HepG2 (cell line): ENCODE data around the gene CARHSP1. TPM values are rescaled to one million over a fixed set of nuclear protein-coding genes. Genes with fewer than 3 reads are reported as not detected.

ENCODE experiments used
- DMAP1 ChIP-seq: IDR thresholded peaks from 2 replicates; pipeline ENCODE4 v1.6.1; 2016
- HMGA1 ChIP-seq: sonication (generic); formaldehyde crosslinking; conservative IDR thresholded peaks from 2 replicates; pipeline ENCODE4 v1.4.0; 2020; ENCODE audit warnings: missing genetic modification reagents
- KDM6A ChIP-seq: IDR thresholded peaks from 2 replicates; pipeline ENCODE4 v1.6.1; 2016; ENCODE audit warnings: low read depth
- MAZ ChIP-seq, 2 experiments: sonication (generic) in 1 of 2; formaldehyde crosslinking in 1 of 2; IDR thresholded peaks; 2 replicates each; pipeline versions ENCODE4 v1.5.0 to v1.6.1; 2012 to 2020; ENCODE audit warnings: low read depth in 2 of 2, mild to moderate bottlenecking in 2 of 2, borderline replicate concordance in 1 of 2, improper control_type of control experiment in 1 of 2, low read length in 1 of 2, missing genetic modification reagents in 1 of 2, moderate library complexity in 1 of 2
- NCOR1 ChIP-seq: fragments of 200-600 bp; sonication (generic); IDR thresholded peaks from 2 replicates; pipeline ENCODE4 v1.7.0; 2017; ENCODE audit warnings: antibody characterized with exemption, low read length, borderline replicate concordance
- NFRKB ChIP-seq: fragments of 450-650 bp; IDR thresholded peaks from 2 replicates; pipeline ENCODE4 v1.6.1; 2017
- PRDM4 ChIP-seq: sonication (generic); formaldehyde crosslinking; IDR thresholded peaks from 2 replicates; pipeline ENCODE4 v1.9.0; 2021; ENCODE audit warnings: missing genetic modification reagents, borderline replicate concordance
- ZNF180 ChIP-seq: sonication (generic); formaldehyde crosslinking; IDR thresholded peaks from 2 replicates; pipeline ENCODE4 v1.4.0; 2020; ENCODE audit warnings: low read depth, missing genetic modification reagents, borderline replicate concordance
- ZNF335 ChIP-seq: sonication (generic); formaldehyde crosslinking; IDR thresholded peaks from 2 replicates; pipeline ENCODE4 v1.4.0; 2020; ENCODE audit warnings: missing genetic modification reagents
- ZNF513 ChIP-seq: sonication (generic); formaldehyde crosslinking; conservative IDR thresholded peaks from 2 replicates; pipeline ENCODE4 v1.5.0; 2020; ENCODE audit warnings: missing genetic modification reagents
- ZNF7 ChIP-seq: IDR thresholded peaks from 2 replicates; pipeline ENCODE4 v1.6.1; 2016; ENCODE audit warnings: missing biosample characterization, missing genetic modification reagents
- ZNF724P ChIP-seq: sonication (generic); formaldehyde crosslinking; IDR thresholded peaks from 2 replicates; pipeline ENCODE4 v1.8.0; 2022; ENCODE audit warnings: missing genetic modification reagents, borderline replicate concordance
- ZNF761 ChIP-seq: sonication (generic); formaldehyde crosslinking; conservative IDR thresholded peaks from 2 replicates; pipeline ENCODE4 v1.4.0; 2020; ENCODE audit warnings: mild to moderate bottlenecking, missing genetic modification reagents
- ZNF775 ChIP-seq: sonication (generic); formaldehyde crosslinking; IDR thresholded peaks from 2 replicates; pipeline ENCODE4 v1.4.0; 2020; ENCODE audit warnings: missing genetic modification reagents, mild to moderate bottlenecking, moderate library complexity, borderline replicate concordance
- ZSCAN30 ChIP-seq: sonication (generic); formaldehyde crosslinking; IDR thresholded peaks from 2 replicates; pipeline ENCODE4 v1.5.0; 2020; ENCODE audit warnings: mild to moderate bottlenecking, missing genetic modification reagents
- polyA plus RNA-seq, 8 experiments: library from polyadenylated mRNA; depleted of rRNA in 3 of 8; stranded (reverse) in 7 of 8; unstranded in 1 of 8; fragments of >200 nt; fragmentation: Illumina TruSeq in 4 of 8; extraction: Trizol in 4 of 8; gene quantifications; 2 replicates each; pipeline versions ENCODE4 v1.2.1 to v1.2.3, GENCODE V29; 2011 to 2016; ENCODE audit warnings: low read depth in 4 of 8, missing spikeins in 1 of 8, mixed read lengths in 1 of 8; ENCODE audit not compliant: insufficient read depth in 1 of 8
- total RNA-seq, 5 experiments: library from RNA; depleted of rRNA; stranded (reverse); fragments of >200 nt; fragmentation: Illumina TruSeq; extraction: Trizol; gene quantifications; 2 replicates each; pipeline ENCODE4 v1.2.3, GENCODE V29; 2016; ENCODE audit warnings: low read depth in 1 of 5
- TF ChIP-seq, protein P1 (sequence below): IDR thresholded peaks from 2 replicates; pipeline ENCODE4 v1.6.1; 2016; ENCODE audit warnings: low read depth, missing genetic modification reagents, missing compliant biosample characterization
- TF ChIP-seq, protein P2 (sequence below): sonication (generic); formaldehyde crosslinking; IDR thresholded peaks from 2 replicates; pipeline ENCODE4 v1.4.0; 2020; ENCODE audit warnings: missing genetic modification reagents

Gene CARHSP1
- total and polyA plus RNA-seq, 2 of the 13 experiments (the other 11 are each of a cell fraction or from before 2014, with no cell fraction given) = 173 to 345 TPM

DNA sequence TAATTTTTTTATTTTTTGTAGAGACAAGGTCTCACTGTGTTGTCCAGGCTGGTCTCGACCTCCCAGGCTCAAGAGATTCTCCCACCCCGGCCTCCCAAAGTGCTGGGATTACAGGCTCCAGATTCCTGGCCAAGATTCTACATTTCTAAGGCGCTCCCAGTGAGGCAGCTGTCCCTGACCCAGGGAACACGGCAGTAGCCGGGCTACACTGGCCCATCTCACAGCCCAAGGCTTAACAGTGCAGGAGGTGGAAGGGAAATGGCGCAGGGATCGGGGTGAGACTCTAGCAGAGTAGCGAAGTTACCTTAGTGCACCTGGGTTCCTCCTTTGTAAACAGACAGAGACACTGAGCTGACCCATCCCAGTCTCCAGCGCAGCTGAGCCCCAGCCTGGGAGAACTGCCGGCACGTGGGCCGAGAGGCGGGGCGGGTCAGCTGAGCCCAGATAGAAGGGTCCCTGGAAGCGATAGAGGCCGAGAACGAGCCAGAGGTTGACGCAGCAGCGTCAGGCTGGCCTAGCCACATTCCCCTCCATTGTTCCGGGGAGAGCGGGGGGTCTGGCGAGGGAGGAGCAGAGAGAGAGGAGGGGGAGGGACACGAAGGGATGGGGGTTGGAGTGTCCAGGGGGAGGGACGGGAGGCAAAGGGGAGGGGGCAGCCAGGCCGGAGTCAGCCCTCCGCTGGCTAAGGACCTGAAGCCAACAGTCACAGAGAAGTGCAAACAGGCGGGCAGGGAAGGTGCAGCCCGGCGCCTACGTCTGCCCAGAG is 2.5 kb downstream of the CARHSP1 start (continued):
- TF ChIP-seq ZNF775 (CRISPR knock-in tag) (no peak), PRDM4 (no peak), DMAP1 (peak; percentile 69; the same call in 1 of the 2 replicates), NCOR1 (no peak), ZNF513 (CRISPR knock-in tag) (no peak), ZNF335 (CRISPR knock-in tag) (no peak), KDM6A (CRISPR knock-in tag) (no peak), NFRKB (no peak), MAZ (IDR thresholded peaks at IDR 0.05; ENCODE audit: borderline replicate concordance, low read depth, low read length) (peak; percentile 68; the same call in 1 of the 2 replicates), MAZ (CRISPR knock-in tag; IDR thresholded peaks at IDR 0.05; ENCODE audit: low read depth) (peak; percentile 74; the same call in 1 of the 2 replicates), ZNF7 (CRISPR knock-in tag) (0 out of 2 replicates have a peak, but pooled peaks have one; percentile 30), ZNF180 (CRISPR knock-in tag) (no peak), HMGA1 (no peak), ZNF761 (no peak), ZNF724P (CRISPR knock-in tag) (peak; percentile 79; the same call in 1 of the 2 replicates), ZSCAN30 (no peak; the same call in 1 of the 2 replicates)
- TF ChIP-seq, protein P1, sequence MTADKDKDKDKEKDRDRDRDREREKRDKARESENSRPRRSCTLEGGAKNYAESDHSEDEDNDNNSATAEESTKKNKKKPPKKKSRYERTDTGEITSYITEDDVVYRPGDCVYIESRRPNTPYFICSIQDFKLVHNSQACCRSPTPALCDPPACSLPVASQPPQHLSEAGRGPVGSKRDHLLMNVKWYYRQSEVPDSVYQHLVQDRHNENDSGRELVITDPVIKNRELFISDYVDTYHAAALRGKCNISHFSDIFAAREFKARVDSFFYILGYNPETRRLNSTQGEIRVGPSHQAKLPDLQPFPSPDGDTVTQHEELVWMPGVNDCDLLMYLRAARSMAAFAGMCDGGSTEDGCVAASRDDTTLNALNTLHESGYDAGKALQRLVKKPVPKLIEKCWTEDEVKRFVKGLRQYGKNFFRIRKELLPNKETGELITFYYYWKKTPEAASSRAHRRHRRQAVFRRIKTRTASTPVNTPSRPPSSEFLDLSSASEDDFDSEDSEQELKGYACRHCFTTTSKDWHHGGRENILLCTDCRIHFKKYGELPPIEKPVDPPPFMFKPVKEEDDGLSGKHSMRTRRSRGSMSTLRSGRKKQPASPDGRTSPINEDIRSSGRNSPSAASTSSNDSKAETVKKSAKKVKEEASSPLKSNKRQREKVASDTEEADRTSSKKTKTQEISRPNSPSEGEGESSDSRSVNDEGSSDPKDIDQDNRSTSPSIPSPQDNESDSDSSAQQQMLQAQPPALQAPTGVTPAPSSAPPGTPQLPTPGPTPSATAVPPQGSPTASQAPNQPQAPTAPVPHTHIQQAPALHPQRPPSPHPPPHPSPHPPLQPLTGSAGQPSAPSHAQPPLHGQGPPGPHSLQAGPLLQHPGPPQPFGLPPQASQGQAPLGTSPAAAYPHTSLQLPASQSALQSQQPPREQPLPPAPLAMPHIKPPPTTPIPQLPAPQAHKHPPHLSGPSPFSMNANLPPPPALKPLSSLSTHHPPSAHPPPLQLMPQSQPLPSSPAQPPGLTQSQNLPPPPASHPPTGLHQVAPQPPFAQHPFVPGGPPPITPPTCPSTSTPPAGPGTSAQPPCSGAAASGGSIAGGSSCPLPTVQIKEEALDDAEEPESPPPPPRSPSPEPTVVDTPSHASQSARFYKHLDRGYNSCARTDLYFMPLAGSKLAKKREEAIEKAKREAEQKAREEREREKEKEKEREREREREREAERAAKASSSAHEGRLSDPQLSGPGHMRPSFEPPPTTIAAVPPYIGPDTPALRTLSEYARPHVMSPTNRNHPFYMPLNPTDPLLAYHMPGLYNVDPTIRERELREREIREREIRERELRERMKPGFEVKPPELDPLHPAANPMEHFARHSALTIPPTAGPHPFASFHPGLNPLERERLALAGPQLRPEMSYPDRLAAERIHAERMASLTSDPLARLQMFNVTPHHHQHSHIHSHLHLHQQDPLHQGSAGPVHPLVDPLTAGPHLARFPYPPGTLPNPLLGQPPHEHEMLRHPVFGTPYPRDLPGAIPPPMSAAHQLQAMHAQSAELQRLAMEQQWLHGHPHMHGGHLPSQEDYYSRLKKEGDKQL (CRISPR knock-in tag) = 0 out of 2 replicates have a peak, but pooled peaks have one; percentile 28
- TF ChIP-seq, protein P2, sequence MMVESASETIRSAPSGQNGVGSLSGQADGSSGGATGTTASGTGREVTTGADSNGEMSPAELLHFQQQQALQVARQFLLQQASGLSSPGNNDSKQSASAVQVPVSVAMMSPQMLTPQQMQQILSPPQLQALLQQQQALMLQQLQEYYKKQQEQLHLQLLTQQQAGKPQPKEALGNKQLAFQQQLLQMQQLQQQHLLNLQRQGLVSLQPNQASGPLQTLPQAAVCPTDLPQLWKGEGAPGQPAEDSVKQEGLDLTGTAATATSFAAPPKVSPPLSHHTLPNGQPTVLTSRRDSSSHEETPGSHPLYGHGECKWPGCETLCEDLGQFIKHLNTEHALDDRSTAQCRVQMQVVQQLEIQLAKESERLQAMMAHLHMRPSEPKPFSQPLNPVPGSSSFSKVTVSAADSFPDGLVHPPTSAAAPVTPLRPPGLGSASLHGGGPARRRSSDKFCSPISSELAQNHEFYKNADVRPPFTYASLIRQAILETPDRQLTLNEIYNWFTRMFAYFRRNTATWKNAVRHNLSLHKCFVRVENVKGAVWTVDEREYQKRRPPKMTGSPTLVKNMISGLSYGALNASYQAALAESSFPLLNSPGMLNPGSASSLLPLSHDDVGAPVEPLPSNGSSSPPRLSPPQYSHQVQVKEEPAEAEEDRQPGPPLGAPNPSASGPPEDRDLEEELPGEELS = peak; percentile 69
